ENCODE measurements around the gene C21orf91.

Gene C21orf91

DNA sequence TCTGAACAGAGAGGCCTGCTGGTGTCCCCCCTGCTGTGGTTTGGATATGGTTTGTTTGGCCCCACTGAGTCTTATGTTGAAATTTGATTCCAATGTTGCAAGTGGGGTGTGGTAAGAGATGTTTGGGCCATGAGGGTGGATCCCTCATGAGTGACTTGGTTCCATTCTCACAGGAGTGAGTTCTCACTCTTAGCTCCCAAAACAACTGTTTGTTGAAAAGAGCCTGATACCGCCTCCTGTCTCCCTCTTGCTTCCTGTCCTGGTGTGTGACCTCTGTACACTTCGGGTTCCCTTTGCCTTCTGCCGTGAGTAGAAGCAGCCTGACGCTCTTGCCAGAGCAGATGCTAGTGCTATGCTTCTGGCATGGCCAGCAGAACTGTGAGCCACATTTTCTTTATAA lies 60.5 kb downstream of the C21orf91 start:
- H3K27ac ChIP-seq, result no peak overlapping the region
- TF ChIP-seq, protein P1, sequence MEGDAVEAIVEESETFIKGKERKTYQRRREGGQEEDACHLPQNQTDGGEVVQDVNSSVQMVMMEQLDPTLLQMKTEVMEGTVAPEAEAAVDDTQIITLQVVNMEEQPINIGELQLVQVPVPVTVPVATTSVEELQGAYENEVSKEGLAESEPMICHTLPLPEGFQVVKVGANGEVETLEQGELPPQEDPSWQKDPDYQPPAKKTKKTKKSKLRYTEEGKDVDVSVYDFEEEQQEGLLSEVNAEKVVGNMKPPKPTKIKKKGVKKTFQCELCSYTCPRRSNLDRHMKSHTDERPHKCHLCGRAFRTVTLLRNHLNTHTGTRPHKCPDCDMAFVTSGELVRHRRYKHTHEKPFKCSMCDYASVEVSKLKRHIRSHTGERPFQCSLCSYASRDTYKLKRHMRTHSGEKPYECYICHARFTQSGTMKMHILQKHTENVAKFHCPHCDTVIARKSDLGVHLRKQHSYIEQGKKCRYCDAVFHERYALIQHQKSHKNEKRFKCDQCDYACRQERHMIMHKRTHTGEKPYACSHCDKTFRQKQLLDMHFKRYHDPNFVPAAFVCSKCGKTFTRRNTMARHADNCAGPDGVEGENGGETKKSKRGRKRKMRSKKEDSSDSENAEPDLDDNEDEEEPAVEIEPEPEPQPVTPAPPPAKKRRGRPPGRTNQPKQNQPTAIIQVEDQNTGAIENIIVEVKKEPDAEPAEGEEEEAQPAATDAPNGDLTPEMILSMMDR (conservative IDR thresholded peaks at IDR 0.05), result no peak

DNA sequence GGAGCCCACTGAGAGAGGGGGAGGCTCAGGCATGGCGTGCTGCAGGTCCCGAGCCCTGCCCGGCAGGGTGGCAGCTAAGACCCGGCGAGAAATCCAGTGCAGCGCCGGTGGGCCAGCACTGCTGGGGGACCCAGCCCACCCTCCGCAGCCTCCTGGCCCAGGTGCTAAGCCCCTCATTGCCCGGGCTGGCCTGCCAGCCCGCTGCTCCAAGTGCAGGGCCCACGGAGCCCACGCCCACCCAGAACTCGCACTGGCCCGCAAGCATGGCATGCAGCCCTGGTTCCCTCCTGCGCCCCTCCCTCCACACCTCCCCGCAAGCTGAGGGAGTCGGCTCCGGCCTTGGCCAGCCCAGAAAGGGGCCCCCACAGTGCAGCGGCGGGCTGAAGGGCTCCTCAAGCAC lies 61.5 kb downstream of the C21orf91 start:
- TF ChIP-seq, protein P1 (conservative IDR thresholded peaks at IDR 0.05), result no peak
- H3K27ac ChIP-seq, result no peak overlapping the region

DNA sequence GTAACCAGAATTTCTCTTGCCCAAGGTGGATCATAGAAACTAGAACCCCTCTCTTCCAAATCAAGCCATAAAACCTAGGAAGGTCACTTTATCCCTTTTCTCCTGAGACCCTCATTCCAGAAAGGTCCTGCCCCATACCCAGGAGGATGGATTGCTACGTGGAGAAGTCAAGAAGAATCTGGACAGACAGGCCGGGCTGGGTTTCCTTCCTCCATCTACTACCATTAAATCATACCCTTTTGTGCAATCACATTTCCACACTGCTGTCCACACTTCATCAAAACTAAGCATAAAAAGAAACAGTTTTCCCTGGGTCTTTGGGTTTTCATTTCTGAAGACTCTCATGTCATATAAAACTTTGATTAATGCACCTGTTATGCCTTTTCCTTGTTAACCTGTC lies 65.4 kb downstream of the C21orf91 start:
- H3K27ac ChIP-seq, result no peak overlapping the region
- TF ChIP-seq, protein P1 (conservative IDR thresholded peaks at IDR 0.05), result no peak

DNA sequence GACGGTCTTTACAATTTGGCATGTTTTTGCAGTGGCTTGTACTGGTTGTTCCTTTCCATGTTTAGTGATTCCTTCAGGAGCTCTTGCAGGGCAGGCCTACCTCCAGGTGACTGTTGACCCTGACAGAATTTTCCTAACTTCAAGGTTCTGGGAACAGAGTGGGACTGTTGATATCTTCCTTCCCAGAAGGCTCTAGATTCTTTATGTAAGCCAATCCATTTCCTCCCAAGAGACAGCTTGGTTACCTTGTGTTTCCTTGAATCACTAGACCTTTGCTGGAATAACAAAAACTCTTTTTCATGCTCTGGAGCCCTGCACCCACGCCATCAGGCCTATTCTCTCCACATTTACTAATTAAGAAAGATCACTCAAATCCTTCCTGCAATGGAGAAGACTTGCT lies 67.0 kb downstream of the C21orf91 start:
- no peak overlapping the region for H3K27ac ChIP-seq
- TF ChIP-seq, protein P1 (conservative IDR thresholded peaks at IDR 0.05), result no peak

DNA sequence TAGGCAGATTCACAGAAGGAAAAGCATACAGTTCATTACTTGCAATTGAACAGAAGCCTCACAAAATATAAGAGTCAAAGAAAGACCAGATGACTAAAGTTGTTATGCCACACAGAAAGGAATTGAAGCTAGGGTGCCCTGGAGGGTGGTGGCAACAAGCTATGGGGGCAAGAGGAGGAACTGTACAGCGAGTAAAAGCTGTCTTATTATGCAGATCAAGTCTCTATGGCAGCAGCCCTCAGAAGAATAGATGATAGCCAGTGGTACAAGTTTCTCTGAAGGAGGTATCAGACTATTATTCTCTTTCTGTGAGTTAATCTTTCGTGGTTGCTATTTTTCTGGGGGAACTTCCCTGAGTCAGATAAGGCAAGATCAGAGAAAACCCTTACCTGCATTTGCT lies 72.2 kb downstream of the C21orf91 start:
- no peak overlapping the region for H3K27ac ChIP-seq
- TF ChIP-seq, protein P1 (conservative IDR thresholded peaks at IDR 0.05), result no peak

DNA sequence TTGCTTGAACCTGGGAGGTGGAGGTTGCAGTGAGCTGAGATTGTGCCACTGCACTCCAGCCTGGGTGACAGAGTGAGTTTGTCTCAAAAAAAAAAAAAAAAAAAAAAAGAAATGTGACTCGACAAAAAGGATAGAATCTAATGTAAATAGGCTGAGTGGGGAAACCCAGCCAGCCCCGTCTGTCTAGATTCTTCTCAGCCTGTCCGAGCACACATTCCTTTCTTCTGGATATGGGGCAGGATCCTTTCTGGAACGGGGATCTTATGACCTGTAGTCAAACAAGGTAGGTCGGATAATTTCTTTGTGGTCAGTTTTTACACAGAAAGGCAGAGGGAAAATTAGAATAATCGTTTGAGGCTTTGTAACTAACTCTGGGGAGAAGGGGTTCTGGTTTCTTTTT lies 74.1 kb downstream of the C21orf91 start:
- TF ChIP-seq, protein P1 (conservative IDR thresholded peaks at IDR 0.05), result no peak
- H3K27ac ChIP-seq, result no peak overlapping the region

DNA sequence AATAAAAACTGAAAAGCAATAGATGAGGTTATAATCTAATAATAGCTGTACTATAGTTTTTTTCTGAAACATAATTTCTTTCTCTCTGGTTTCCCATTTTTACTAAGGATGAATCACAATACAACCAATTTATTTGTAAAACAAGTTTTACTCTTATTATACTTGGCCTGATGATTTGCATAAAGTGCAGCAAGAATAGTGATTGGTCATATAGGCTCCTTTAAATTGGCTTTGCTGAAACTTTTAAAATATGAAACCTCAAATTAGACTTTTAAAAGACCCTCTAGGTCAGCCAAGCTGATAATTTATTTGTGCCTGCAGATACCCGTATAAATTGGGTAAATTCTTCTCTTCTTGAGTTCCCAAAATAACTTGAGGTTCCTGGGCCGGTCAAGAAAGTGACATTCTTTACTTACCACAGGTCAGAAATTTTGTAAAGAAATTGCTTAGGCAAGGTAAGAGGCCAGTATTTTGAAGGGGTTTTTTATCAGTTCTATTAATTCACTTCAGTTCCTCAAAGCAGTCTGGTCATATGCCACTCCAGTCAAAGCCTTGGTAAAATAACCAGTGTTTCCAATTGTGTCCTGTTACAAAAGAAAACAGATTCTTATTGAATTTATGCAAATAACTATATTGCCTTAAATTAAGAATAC lies 76.1 kb downstream of the C21orf91 start:
- H3K27ac ChIP-seq, result no peak overlapping the region
- TF ChIP-seq, protein P1 (conservative IDR thresholded peaks at IDR 0.05), result no peak

Data from VCaP (cell line).